HepG2 (cell line): Measurements from ENCODE around the gene ERLEC1. TPM values are rescaled to one million over a fixed set of nuclear protein-coding genes. Genes with fewer than 3 reads are reported as not detected.

Source experiments
- AHDC1 ChIP-seq: sonication (generic); formaldehyde crosslinking; IDR thresholded peaks from 2 replicates; pipeline ENCODE4 v1.5.1; 2020; ENCODE audit warnings: mild to moderate bottlenecking, missing genetic modification reagents, borderline replicate concordance
- ATF7 ChIP-seq, 2 experiments: fragments of 450-650 bp in 1 of 2; sonication (generic) in 1 of 2; formaldehyde crosslinking in 1 of 2; IDR thresholded peaks; 2 replicates each; pipeline versions ENCODE4 v1.4.0 to v1.6.1; 2016 to 2020; ENCODE audit warnings: antibody characterized with exemption in 1 of 2, mild to moderate bottlenecking in 1 of 2, missing genetic modification reagents in 1 of 2
- BORCS8-MEF2B ChIP-seq: sonication (generic); formaldehyde crosslinking; IDR thresholded peaks from 2 replicates; pipeline ENCODE4 v1.8.0; 2022; ENCODE audit warnings: mild to moderate bottlenecking, missing genetic modification reagents
- CCDC6 ChIP-seq: sonication (generic); formaldehyde crosslinking; IDR thresholded peaks from 2 replicates; pipeline ENCODE4 v1.8.1; 2022; ENCODE audit warnings: mild to moderate bottlenecking, missing genetic modification reagents, moderate library complexity
- CHCHD3 ChIP-seq: sonication (generic); formaldehyde crosslinking; IDR thresholded peaks from 2 replicates; pipeline ENCODE4 v1.8.0; 2022; ENCODE audit warnings: mild to moderate bottlenecking, missing genetic modification reagents, moderate library complexity
- HIVEP1 ChIP-seq: sonication (generic); formaldehyde crosslinking; IDR thresholded peaks from 2 replicates; pipeline ENCODE4 v1.4.0; 2020; ENCODE audit warnings: mild to moderate bottlenecking, missing genetic modification reagents
- KDM5B ChIP-seq: sonication (generic); formaldehyde crosslinking; IDR thresholded peaks from 2 replicates; pipeline ENCODE4 v1.4.0; 2020; ENCODE audit warnings: missing genetic modification reagents, mild to moderate bottlenecking, borderline replicate concordance
- MTA3 ChIP-seq: sonication (generic); formaldehyde crosslinking; IDR thresholded peaks from 2 replicates; pipeline ENCODE4 v1.4.0; 2020; ENCODE audit warnings: missing genetic modification reagents
- NBN ChIP-seq: fragments of 450-650 bp; conservative IDR thresholded peaks from 2 replicates; pipeline ENCODE4 v1.6.1; 2017
- NFE2 ChIP-seq: sonication (generic); formaldehyde crosslinking; IDR thresholded peaks from 2 replicates; pipeline ENCODE4 v1.4.0; 2020; ENCODE audit warnings: missing genetic modification reagents
- NKX3-1 ChIP-seq: sonication (generic); formaldehyde crosslinking; IDR thresholded peaks from 2 replicates; pipeline ENCODE4 v1.5.0; 2020; ENCODE audit warnings: missing genetic modification reagents
- SMAD3 ChIP-seq: sonication (generic); formaldehyde crosslinking; IDR thresholded peaks from 2 replicates; pipeline ENCODE4 v1.4.0; 2020; ENCODE audit warnings: missing genetic modification reagents
- SNAI1 ChIP-seq: sonication (generic); formaldehyde crosslinking; IDR thresholded peaks from 2 replicates; pipeline ENCODE4 v1.5.0; 2020; ENCODE audit warnings: mild to moderate bottlenecking, missing genetic modification reagents, borderline replicate concordance
- TERF1 ChIP-seq: sonication (generic); formaldehyde crosslinking; IDR thresholded peaks from 2 replicates; pipeline ENCODE4 v1.8.0; 2022; ENCODE audit warnings: mild to moderate bottlenecking, missing genetic modification reagents, moderate library complexity
- TGIF2 ChIP-seq: IDR thresholded peaks from 2 replicates; pipeline ENCODE4 v1.6.1; 2016; ENCODE audit warnings: control low read depth, missing compliant biosample characterization
- ZBTB10 ChIP-seq: sonication (generic); formaldehyde crosslinking; IDR thresholded peaks from 2 replicates; pipeline ENCODE4 v1.4.0; 2020; ENCODE audit warnings: missing genetic modification reagents, borderline replicate concordance
- ZBTB7B ChIP-seq: sonication (generic); formaldehyde crosslinking; IDR thresholded peaks from 2 replicates; pipeline ENCODE4 v1.4.0; 2020; ENCODE audit warnings: missing genetic modification reagents
- ZFP1 ChIP-seq: IDR thresholded peaks from 2 replicates; pipeline ENCODE4 v1.6.1; 2016
- ZNF383 ChIP-seq: sonication (generic); formaldehyde crosslinking; IDR thresholded peaks from 2 replicates; pipeline ENCODE4 v1.4.0; 2020; ENCODE audit warnings: missing genetic modification reagents, mild to moderate bottlenecking, borderline replicate concordance
- ZNF615 ChIP-seq: sonication (generic); formaldehyde crosslinking; IDR thresholded peaks from 2 replicates; pipeline ENCODE4 v1.5.0; 2020; ENCODE audit warnings: mild to moderate bottlenecking, missing genetic modification reagents, borderline replicate concordance
- ZNF879 ChIP-seq: sonication (generic); formaldehyde crosslinking; IDR thresholded peaks from 2 replicates; pipeline ENCODE4 v1.8.1; 2023; ENCODE audit warnings: missing genetic modification reagents
- polyA plus RNA-seq, 8 experiments: library from polyadenylated mRNA; depleted of rRNA in 3 of 8; stranded (reverse) in 7 of 8; unstranded in 1 of 8; fragments of >200 nt; fragmentation: Illumina TruSeq in 4 of 8; extraction: Trizol in 4 of 8; gene quantifications; 2 replicates each; pipeline versions ENCODE4 v1.2.1 to v1.2.3, GENCODE V29; 2011 to 2016; ENCODE audit warnings: low read depth in 4 of 8, missing spikeins in 1 of 8, mixed read lengths in 1 of 8; ENCODE audit not compliant: insufficient read depth in 1 of 8
- total RNA-seq, 5 experiments: library from RNA; depleted of rRNA; stranded (reverse); fragments of >200 nt; fragmentation: Illumina TruSeq; extraction: Trizol; gene quantifications; 2 replicates each; pipeline ENCODE4 v1.2.3, GENCODE V29; 2016; ENCODE audit warnings: low read depth in 1 of 5

The ERLEC1 gene
- total and polyA plus RNA-seq, 2 of the 13 experiments (the other 11 are each of a cell fraction or from before 2014, with no cell fraction given), result 87.3 to 88.4 TPM

GRCh38 chr2:53767405-53768241 lies 19.2 kb upstream of the ERLEC1 start, which contains the start of gene CHAC2 (continued):
- TF ChIP-seq ZNF615 (CRISPR knock-in tag) (no peak), AHDC1 (CRISPR knock-in tag) (peak; percentile 65; the same call in 1 of the 2 replicates), TGIF2 (CRISPR knock-in tag) (0 out of 2 replicates have a peak, but pooled peaks have one; percentile 33), HIVEP1 (CRISPR knock-in tag) (peak; percentile 75), NKX3-1 (CRISPR knock-in tag) (peak; percentile 21; the same call in 1 of the 2 replicates), ZFP1 (CRISPR knock-in tag) (no peak), ATF7 (IDR thresholded peaks at IDR 0.05) (no peak), ATF7 (CRISPR knock-in tag; IDR thresholded peaks at IDR 0.05) (no peak), CHCHD3 (CRISPR knock-in tag) (no peak), NFE2 (CRISPR knock-in tag) (no peak), BORCS8-MEF2B (CRISPR knock-in tag) (no peak), ZBTB7B (no peak; the same call in 1 of the 2 replicates), KDM5B (CRISPR knock-in tag) (peak; percentile 85; the same call in 1 of the 2 replicates), ZBTB10 (CRISPR knock-in tag) (peak; percentile 82; the same call in 1 of the 2 replicates), MTA3 (CRISPR knock-in tag) (no peak), SMAD3 (no peak), SNAI1 (no peak; the same call in 1 of the 2 replicates), NBN (no peak), ZNF879 (CRISPR knock-in tag) (no peak), CCDC6 (peak; percentile 31; the same call in 1 of the 2 replicates), TERF1 (CRISPR knock-in tag) (no peak), ZNF383 (no peak)
